Ectodermal cell (in vitro differentiated cells): ENCODE results near the gene SDHB.
A peak's percentile ranks its signal among the peaks of the same experiment; 100 is the strongest.

Experiments used
- H3K27ac ChIP-seq: 2 replicates; pipeline ENCODE4 v1.7.0; 2013; ENCODE audit warnings: mild to moderate bottlenecking, low read depth, low read length; ENCODE audit not compliant: insufficient read depth, poor library complexity, severe bottlenecking
- H3K27me3 ChIP-seq: 2 replicates; pipeline ENCODE4 v1.7.0; 2013; ENCODE audit warnings: mild to moderate bottlenecking, low read length; ENCODE audit not compliant: insufficient read depth, control insufficient read depth, poor library complexity, severe bottlenecking
- H3K36me3 ChIP-seq: one replicate; pipeline ENCODE4 v1.7.0; 2013; ENCODE audit warnings: low read length; ENCODE audit not compliant: control insufficient read depth, insufficient read depth
- H3K4me1 ChIP-seq: one replicate; pipeline ENCODE4 v1.7.0; 2013; ENCODE audit warnings: low read length; ENCODE audit not compliant: control insufficient read depth, insufficient read depth
- H3K4me3 ChIP-seq: 2 replicates; pipeline ENCODE4 v1.7.0; 2013; ENCODE audit warnings: low read depth, low read length, control low read depth; ENCODE audit not compliant: insufficient read depth
- H3K9me3 ChIP-seq: 2 replicates; pipeline ENCODE4 v1.7.0; 2013; ENCODE audit warnings: mild to moderate bottlenecking, low read length, moderate library complexity; ENCODE audit not compliant: control insufficient read depth
- WGBS, 2 experiments: methylation state at CpG; one replicate each; pipeline ENCODE4 v1.1.7; 2013; ENCODE audit warnings: missing lambda C conversion rate in 2 of 2; 5-methylcytosine and 5-hydroxymethylcytosine counted together

SDHB gene

GRCh38 chr1:17046334-17046657, 7.5 kb downstream of the SDHB start:
- WGBS, 2 experiments, result 87% methylated on average over 3 of the region's 3 CpGs
- Histone ChIP-seq H3K9me3 (no peaks in the 10 kb centered on the region), H3K27ac (no peak overlapping the region), H3K36me3 (peaks cover 19% of the 10 kb centered on the region), H3K4me3 (no peak overlapping the region), H3K4me1 (no peaks in the 10 kb centered on the region), H3K27me3 (no peaks in the 10 kb centered on the region)

GRCh38 chr1:17045634-17046333, 8.0 kb downstream of the SDHB start:
- Histone ChIP-seq H3K27ac (peak overlapping the region; percentile 4), H3K4me1 (no peaks in the 10 kb centered on the region), H3K4me3 (no peak overlapping the region), H3K36me3 (peaks cover 18% of the 10 kb centered on the region), H3K27me3 (no peaks in the 10 kb centered on the region), H3K9me3 (no peaks in the 10 kb centered on the region)
- WGBS, 2 experiments, result 71 to 75% methylated on average over 8 to 9 of the region's 9 CpGs

GRCh38 chr1:17045150-17045549, 8.7 kb downstream of the SDHB start:
- Histone ChIP-seq H3K36me3 (peaks cover 12% of the 10 kb centered on the region), H3K4me3 (no peak overlapping the region), H3K27me3 (no peaks in the 10 kb centered on the region), H3K27ac (no peak overlapping the region), H3K4me1 (no peaks in the 10 kb centered on the region), H3K9me3 (no peaks in the 10 kb centered on the region)
- WGBS, 2 experiments, result 74 to 78% methylated on average over 5 of the region's 5 CpGs

GRCh38 chr1:17043676-17044075, 10.2 kb downstream of the SDHB start:
- WGBS, 2 experiments, result 69 to 72% methylated on average over 4 of the region's 5 CpGs
- no peaks in the 10 kb centered on the region for H3K9me3 ChIP-seq
- peaks cover 11% of the 10 kb centered on the region for H3K36me3 ChIP-seq

GRCh38 chr1:17040135-17040534, 13.7 kb downstream of the SDHB start:
- Histone ChIP-seq H3K4me1 (no peaks in the 10 kb centered on the region), H3K27ac (no peak overlapping the region), H3K9me3 (no peaks in the 10 kb centered on the region), H3K27me3 (no peaks in the 10 kb centered on the region), H3K4me3 (no peak overlapping the region), H3K36me3 (peaks cover 11% of the 10 kb centered on the region)
- WGBS, 2 experiments, result 93 to 100% methylated on average over 1 of the region's 1 CpG

More at GRCh38 chr1:17043676-17044075, 10.2 kb downstream of the SDHB start:
- Histone ChIP-seq H3K27me3 (no peaks in the 10 kb centered on the region), H3K27ac (no peak overlapping the region), H3K4me1 (no peaks in the 10 kb centered on the region), H3K4me3 (no peak overlapping the region)

GRCh38 chr1:17039522-17039921, 14.3 kb downstream of the SDHB start:
- 100% methylated on average over 1 of the region's 2 CpGs for WGBS, 2 experiments
- H3K4me1 ChIP-seq, result no peaks in the 10 kb centered on the region
- H3K36me3 ChIP-seq, result peaks cover 9% of the 10 kb centered on the region
- no peak overlapping the region for H3K4me3 ChIP-seq
- H3K9me3 ChIP-seq, result no peaks in the 10 kb centered on the region
- no peaks in the 10 kb centered on the region for H3K27me3 ChIP-seq
- no peak overlapping the region for H3K27ac ChIP-seq

GRCh38 chr1:17033481-17033880, 20.4 kb downstream of the SDHB start:
- Histone ChIP-seq H3K4me1 (no peaks in the 10 kb centered on the region), H3K27ac (no peak overlapping the region), H3K9me3 (no peaks in the 10 kb centered on the region), H3K36me3 (peaks cover 7% of the 10 kb centered on the region), H3K4me3 (no peak overlapping the region), H3K27me3 (no peaks in the 10 kb centered on the region)
- WGBS, 2 experiments, result 96 to 97% methylated on average over 4 of the region's 4 CpGs

- no peaks in the 10 kb centered on the region for H3K27me3 ChIP-seq
- peaks cover 9% of the 10 kb centered on the region for H3K36me3 ChIP-seq
- H3K4me3 ChIP-seq, result no peak overlapping the region
- no peaks in the 10 kb centered on the region for H3K9me3 ChIP-seq
- WGBS, 2 experiments, result 96 to 98% methylated on average over 3 of the region's 3 CpGs
- H3K4me1 ChIP-seq, result no peaks in the 10 kb centered on the region
- no peak overlapping the region for H3K27ac ChIP-seq
These were observed 21.1 kb downstream of the SDHB start for GRCh38 chr1:17032741-17033140.

GRCh38 chr1:17031436-17031835, 22.4 kb downstream of the SDHB start:
- H3K27me3 ChIP-seq, result no peaks in the 10 kb centered on the region
- H3K9me3 ChIP-seq, result no peaks in the 10 kb centered on the region
- 95 to 98% methylated on average over 4 of the region's 4 CpGs for WGBS, 2 experiments
- no peak overlapping the region for H3K27ac ChIP-seq
- peaks cover 17% of the 10 kb centered on the region for H3K36me3 ChIP-seq
- no peak overlapping the region for H3K4me3 ChIP-seq
- no peaks in the 10 kb centered on the region for H3K4me1 ChIP-seq

- peaks cover 26% of the 10 kb centered on the region for H3K36me3 ChIP-seq
These were observed 23.6 kb downstream of the SDHB start for GRCh38 chr1:17030206-17030605.

More at GRCh38 chr1:17030206-17030605, 23.6 kb downstream of the SDHB start:
- no peak overlapping the region for H3K4me3 ChIP-seq
- H3K9me3 ChIP-seq, result no peaks in the 10 kb centered on the region
- no peaks in the 10 kb centered on the region for H3K4me1 ChIP-seq
- 91 to 92% methylated on average over 4 of the region's 4 CpGs for WGBS, 2 experiments
- no peak overlapping the region for H3K27ac ChIP-seq
- no peaks in the 10 kb centered on the region for H3K27me3 ChIP-seq
